ENCODE measurements around the gene F11. TPM values are rescaled to one million over a fixed set of nuclear protein-coding genes. Genes with fewer than 3 reads are reported as not detected.
"Not testable (repeated sequence)": the region's sequence is repeated elsewhere in the genome, so short reads cannot be mapped to it uniquely, and the experiment has no call there.

F11 gene
- total RNA-seq (2014; rRNA removed; shearing (Covaris generic)): not detected in 2 replicates
- polyA plus RNA-seq (2014; cell fraction: nucleus; rRNA removed): not detected in 2 replicates

DNA sequence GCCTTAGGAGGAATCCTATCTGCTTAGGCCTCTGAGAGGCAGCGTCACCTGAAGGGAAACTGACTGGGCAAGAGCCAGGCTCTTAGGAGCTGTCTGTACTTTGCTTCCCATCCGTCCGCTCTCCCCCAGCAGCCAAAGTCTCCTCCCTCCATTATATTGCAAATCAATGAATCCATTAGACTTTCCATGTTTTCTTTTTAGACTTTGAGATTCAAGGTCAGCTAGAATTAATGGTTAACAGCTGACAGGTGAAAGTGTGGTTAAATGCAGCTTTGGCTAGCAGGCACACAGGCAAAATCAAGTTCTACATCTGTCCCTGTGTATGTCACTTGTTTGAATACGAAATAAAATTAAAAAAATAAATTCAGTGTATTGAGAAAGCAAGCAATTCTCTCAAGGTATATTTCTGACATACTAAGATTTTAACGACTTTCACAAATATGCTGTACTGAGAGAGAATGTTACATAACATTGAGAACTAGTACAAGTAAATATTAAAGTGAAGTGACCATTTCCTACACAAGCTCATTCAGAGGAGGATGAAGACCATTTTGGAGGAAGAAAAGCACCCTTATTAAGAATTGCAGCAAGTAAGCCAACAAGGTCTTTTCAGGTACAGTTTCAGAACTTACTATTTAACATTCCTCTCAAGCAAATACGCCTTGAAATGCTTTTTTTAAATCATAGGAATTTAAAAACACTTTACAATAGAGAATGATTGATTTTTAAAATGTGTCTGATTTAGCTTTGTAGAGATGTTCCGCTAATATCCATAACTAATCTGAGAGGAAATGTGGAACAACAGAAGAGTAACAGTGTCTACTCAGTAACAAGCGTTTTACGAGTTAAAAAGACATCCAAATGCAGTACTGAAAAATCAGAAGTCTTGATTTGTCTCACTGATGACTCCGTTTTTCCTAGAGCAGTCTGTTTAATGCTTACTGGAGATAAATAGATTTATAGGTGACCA is at the start of gene F11:
Gene F11 (plus strand): TSS at position 507 of the 970 bp plus-strand sequence. CDS start 948 bp downstream, outside the sequence.
- DNase-seq (ENCODE audit: extremely low read depth, low read depth): no peak

DNA sequence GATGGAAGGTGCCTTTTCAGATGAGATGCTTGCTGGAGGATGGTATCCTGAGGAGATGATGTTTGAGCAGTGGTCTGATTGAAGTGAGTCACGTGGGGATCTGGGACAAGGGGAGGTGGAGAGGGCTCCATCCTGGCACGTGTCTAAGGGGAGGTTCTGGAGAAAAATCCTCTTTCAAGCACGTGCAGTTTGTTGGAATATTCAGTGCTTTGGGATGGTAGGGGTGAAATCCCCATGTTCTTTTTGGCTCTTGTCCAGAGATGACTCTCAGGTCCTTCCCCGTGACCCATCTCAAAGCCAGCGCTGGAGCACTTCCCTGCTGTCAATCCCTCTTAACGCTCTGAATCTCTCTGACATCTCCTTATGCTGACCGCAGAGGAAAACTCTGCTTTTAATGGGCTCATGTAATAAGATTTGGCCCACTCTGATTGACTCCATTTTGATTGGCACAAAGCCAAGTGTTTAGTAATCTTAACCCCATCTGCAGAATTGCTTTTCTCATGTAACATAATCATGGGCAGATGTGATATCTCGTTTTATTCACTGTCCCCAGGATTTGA is 49.4 kb upstream of the F11 start:
- no peak for DNase-seq (ENCODE audit: extremely low read depth, low read depth)

DNA sequence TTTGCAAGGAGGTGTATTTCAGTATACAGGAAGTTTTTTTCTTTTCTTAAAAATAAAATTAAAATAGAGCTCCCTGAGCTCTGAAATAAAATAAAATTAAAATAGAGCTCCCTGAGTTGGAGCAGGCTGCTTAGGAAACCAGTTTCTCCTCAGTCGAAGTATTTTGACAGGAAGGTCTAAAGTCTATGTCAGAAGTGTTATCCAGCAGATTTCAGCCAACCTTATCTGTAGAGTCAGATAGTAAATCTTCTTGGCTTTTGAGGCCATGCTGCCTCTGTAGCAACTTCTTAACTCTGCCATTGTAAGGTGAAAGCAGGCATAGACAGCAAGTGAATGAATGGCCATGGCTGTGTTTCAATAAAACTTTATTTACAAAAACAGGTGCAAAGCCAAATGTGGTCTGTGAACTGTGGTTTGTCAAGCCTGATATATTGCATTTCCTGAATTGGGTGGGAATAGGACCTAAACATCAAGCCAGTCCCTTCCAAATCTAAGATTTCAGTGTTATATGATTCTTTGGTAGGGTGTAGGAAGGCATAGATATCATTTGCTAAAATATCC is 48.2 kb upstream of the F11 start:
- DNase-seq (ENCODE audit: extremely low read depth, low read depth): no peak

DNA sequence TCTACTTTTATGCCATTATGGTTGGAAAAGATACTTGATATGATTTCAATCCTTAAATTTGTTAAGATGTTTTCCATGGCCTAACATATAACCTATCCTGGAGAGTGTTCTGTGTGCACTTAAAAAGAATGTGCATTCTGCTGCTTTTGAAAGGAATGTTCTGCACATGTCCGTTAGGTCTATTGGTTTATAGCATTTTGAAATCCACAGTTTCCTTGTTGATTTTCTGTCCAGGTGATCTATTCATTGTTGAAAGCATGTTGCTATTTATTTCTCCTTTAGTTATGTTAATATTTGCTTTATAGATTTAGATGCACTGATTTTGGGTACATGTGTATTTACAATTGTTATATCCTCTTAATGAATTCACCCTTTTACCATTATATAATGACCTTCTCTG is 44.4 kb upstream of the F11 start:
- DNase-seq (ENCODE audit: extremely low read depth, low read depth): no peak

DNA sequence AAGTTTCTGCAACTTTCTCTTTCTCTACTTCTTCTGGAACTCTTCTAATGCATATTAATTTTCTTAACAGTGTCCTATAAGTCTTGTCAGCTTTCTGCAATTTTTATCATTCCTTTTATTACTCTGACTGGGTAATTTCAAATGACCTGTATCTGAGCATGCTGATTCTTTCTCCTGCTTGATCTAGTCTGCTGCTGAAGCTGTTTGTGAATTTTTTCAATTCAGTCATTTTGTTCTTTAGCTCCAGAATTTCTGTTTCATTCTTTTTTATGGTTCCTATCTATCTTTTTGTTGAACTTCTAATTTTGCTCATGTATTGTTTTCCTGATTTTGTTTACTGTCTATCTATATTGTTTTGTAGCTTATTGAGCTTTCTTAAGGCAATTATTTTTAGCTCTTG is 40.1 kb upstream of the F11 start:
- no peak for DNase-seq (ENCODE audit: extremely low read depth, low read depth)

DNA sequence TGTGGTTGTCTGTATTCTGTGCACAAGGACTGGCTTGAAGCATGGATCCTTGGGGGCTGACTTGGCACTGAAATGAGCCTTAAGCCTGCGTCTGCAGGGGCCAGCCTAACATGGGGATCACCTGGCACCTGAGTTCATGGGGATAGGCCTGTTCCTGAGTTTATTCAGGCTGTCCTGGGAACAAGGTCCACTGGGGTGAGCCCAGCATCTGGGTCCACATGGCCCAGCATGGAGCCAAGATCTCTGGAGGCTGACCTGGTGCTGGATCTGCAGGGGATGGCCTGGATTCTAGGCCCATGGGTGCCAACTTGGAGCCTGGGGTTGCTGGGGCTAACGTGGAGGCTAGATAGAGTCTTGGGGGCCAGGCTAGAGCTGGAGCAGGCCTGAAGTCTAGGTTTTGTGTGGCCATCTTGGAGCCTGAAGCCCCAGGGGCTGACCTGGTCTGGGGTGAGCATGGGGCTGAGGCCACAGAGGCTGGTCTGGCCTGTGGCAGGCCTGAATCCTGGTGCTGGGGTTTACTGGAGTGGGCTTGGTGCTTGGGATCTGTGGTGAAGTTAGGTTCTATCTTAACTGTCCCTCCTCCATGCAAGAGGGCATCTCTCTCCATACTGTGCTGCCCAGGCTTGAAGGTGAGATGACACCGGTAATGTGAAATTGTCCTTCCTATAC is 39.3 kb upstream of the F11 start:
- no peak for DNase-seq (ENCODE audit: extremely low read depth, low read depth)

DNA sequence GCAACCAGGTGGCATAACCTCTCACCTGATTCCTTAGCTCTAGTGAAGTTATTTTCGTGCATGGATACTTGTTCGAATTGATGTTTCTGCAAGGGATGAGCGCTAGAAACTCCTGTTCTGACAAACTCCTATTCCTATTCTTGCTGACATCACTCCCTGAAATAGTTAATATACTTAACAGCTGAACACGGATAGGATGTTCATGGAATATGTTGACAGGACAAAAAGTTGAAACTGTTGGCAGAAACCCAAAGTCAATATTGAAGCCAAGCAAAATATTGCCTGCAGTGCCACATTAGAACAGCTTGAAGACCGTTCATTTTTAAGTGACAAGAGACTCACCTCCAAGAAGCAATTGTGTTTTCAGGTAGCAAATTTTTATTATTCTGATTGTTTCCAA is 38.8 kb upstream of the F11 start, which contains the start of gene KLKB1:
Gene KLKB1 (plus strand): TSS at position 287 of the 400 bp plus-strand sequence. CDS start 689 bp downstream, outside the sequence.
- DNase-seq (ENCODE audit: extremely low read depth, low read depth): no peak

DNA sequence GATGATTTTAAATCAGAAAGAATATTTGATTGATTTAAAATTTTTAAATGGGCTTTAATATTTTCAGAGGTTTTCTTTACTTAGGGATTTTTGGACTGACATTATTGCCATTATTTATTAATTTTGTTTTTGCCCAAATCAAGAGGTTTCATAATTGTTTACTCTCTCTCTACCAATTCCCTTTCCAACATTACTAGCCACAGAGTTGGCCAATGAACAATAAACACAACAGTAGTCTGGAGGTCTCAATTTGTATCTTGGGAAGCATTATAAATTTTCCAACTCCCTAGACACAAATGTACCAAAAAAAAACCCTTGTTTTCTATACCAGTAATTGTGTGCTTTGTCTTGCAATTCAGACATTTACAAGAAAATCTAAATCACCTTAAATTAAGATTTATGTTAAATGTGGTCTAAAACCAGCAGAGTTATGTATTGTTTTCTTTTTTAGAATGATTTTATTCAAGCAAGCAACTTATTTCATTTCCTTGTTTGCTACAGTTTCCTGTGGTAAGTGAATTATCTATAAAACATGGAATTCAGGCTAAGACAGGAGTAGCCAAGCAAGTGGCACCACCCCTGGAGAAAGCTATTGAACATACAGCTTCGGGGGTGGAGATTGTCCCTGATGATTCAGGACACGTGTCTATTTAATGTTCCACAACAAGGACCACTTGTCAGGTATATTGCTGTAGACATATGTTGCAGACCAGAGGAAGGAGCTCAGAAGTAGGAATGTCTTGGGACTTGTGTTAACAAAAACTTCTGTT is 38.1 kb upstream of the F11 start:
- DNase-seq (ENCODE audit: extremely low read depth, low read depth): no peak

DNA sequence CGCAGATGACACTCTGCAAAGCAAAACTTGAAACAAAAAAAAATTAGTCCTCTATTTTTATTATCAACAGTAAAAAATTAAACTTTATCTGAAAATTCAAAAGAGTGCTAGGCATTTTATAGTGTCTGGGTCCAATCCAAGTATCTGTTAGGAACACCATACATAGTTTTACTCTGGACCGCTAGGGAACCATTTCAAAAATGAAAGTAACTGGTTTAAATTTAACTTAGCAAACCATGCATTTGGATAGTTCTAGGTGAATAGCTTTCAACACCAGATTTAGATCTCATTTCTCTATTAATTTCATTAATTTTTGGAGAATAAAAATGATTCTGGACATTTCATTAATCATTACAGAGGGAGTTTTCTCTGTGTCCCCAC is 37.5 kb upstream of the F11 start:
- no peak for DNase-seq (ENCODE audit: extremely low read depth, low read depth)

DNA sequence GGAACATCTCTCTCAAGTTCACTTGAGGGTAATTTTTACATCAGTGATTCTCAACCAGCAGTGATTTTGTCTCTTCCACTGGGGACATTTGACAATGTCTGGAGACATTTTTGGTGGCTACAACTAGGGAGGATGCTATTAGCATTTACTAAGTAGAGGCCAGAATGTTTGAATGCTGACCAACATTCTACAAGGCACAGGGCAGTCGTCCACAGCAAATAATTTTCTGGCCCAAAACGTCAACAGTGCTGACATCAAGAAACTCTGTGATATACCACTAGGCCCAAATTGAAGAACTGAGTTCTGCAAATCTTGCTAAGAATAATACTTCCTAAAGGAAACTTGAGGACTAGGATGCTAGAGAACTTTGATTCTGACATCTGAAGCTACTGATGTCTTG is 31.6 kb upstream of the F11 start:
- no peak for DNase-seq (ENCODE audit: extremely low read depth, low read depth)

DNA sequence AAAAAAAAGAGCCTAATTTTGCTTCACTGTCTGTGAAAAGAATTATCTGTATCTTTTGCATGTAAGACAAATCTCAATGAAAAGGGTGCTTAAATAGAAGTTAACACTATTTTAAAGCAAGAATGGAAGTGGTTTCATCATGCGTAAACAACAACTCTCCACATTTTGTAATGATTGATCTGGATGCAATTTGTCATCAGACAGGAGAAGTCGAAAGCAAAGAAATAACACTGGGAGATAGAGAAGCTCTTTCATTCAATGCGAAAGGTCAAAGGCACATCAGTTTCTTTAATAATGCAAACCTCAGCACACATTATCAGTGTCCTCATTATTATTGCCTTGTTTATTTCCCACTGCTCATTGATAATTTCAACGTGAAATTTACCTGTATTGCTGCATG is 29.9 kb upstream of the F11 start:
- DNase-seq (ENCODE audit: extremely low read depth, low read depth): no peak

DNA sequence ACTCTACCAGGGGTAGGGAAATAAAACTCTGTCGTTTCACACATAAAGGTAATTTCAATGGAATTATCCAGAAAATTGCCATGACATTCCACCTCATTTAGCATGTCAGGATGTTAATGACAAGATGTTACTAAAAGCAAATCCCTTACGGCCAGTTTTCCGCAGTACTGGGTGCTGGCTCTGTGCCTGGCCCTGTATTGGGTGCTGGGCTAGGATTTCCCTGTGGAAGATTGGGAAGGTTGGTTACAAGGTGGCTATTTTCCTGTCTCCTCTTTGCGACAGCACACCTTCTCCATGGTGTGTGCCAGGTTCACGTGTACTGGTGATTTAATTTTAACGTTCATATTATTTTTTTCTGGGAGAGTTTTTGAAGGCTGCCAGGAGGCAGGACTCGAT is 25.5 kb upstream of the F11 start:
- DNase-seq (ENCODE audit: extremely low read depth, low read depth): no peak

DNA sequence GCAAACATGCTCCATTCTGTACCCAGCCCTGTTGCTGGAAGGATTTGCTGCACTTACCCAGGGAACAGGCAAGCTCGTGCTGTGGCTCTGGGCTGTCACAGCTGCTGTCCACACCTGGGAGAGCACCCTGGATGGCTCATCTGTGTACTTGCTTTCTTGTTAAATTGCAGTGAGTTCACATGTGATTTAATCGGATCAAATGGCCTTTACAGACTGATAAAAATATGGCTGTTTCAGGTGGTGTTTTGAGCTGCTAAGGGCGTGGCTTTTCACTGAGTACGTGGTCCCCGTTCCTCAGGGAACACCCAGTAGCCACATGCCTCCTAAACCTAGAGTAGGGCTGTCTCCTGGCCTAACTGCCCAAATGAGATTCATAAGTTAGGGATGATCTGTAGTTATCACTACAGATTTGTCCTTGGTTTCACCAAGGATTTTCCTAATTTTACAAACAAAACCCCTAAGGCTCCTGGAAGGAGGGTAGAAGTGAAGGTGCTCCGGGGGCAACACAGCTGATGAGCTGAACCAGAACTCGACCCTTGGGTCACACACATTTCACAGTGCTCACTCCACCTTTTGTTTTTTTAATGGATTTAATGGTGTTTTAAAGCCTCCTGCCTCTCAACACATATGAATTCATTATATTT is 25.0 kb upstream of the F11 start:
- no peak for DNase-seq (ENCODE audit: extremely low read depth, low read depth)

DNA sequence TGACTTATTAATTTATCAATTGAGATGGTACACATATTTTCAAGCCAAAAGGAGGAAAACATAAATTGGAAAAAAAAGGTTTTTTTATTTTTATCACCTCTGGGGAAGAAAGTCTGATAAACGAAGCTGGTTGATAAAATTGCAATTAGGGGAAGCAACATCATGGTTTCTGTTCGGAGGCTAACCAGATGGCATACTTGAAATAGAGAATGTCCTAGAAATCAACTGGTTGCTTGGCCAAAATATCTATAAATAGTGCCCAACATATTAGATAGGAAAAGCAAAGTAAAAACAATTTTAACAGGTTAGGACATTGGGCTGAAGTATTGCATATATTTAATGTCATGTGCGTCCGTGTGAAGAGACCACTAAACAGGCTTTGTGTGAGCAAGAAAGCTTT is 24.4 kb upstream of the F11 start:
- DNase-seq (ENCODE audit: extremely low read depth, low read depth): no peak

DNA sequence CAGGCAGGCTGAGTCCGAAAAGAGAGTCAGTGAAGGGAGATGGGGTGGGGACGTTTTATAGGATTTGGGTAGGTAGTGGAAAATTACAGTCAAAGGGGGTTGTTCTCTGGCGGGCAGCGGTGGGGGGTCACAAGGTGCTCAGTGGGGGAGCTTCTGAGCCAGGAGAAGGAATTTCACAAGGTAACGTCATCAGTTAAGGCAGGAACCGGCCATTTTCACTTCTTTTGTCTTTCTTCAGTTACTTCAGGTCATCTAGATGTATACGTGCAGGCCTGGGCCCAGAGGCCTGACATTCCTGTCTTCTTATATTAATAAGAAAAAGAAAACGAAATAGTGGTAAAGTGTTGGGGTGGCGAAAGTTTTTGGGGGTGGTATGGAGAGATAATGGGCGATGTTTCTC is 24.0 kb upstream of the F11 start:
- not testable (repeated sequence) for DNase-seq (ENCODE audit: extremely low read depth, low read depth)

DNA sequence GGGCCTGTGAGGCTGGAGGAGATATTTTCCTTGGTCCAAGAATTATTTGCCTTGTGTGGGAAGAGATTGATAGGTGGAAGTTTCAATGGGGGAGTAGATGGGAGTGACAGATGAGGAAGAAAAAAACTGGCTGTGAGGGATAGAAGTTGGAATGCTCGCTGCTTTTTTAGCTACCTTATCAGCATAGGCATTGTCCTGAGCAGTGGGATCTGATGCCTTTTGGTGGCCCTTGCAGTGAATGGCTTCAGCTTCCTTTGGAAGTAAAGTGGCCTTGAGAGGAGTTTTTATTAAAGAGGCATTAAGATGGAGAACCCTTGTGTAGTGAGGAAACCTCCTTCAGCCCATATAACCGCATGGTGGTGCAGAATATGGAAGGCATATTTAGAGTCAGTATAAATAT is 22.7 kb upstream of the F11 start:
- DNase-seq (ENCODE audit: extremely low read depth, low read depth): no peak

DNA sequence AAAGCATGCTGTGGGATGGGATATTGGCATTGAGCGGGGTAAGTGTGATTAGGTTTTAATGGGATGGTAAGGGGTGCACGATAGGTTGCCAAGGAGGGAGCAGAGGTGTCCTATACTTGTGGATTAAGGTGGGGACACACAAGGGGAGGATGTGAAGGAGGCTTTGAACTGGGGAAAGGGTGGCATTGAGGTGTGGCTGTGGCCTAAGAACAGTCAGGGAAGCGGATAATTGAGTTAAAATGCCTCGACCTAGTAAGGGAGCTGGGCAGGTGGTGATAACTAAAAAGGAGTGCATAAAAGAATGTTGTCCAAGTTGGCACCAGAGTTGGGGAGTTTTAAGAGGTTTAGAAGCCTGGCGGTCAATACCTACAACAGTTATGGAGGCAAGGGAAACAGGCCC is 21.2 kb upstream of the F11 start:
- DNase-seq (ENCODE audit: extremely low read depth, low read depth): no peak

DNA sequence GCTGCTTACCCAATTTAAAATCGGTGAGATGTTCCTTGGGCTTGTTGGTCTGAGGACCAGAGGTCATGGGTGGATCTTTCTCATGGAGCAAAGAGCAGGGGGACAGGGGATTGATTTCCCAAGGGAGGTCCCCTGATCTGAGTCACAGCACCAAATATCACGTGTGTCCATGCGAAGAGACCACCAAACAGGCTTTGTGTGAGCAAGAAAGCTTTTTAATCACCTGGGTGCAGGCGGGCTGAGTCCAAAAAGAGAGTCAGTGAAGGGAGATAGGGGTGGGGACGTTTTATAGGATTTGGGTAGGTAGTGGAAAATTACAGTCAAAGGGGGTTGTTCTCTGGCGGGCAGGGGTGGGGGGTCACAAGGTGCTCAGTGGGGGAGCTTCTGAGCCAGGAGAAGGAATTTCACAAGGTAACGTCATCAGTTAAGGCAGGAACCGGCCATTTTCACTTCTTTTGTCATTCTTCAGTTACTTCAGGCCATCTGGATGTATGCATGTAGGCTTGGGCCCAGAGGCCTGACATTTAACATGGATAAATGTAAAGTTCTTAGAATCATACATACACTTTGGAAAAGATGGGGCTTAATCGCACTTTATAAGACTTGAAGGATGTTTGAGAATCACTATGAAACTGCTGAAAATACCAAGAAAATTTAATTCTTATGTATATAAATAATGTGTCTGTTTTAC is 18.8 kb upstream of the F11 start:
- DNase-seq (ENCODE audit: extremely low read depth, low read depth): not testable (repeated sequence)

DNA sequence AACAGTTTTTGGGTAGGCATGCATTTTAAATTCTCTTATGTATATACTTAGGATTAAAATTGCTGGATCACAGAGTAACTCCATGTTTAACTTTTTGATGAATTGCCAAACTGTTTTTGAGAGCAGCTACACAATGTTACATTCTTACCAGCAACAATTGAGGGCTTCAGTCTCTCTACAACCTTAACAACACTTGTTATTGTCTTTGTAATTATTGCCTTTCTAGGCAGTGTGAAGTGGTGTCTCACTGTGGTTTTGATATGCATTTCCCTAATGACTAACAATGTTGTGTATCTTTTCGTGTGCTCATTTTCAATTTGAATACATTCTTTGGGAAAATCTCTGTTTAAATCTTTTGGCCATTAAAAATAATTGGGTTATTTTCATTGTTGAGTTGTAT is 17.3 kb upstream of the F11 start:
- DNase-seq (ENCODE audit: extremely low read depth, low read depth): no peak

All from NCI-H460 (cell line).